HEK293 (cell line): ENCODE measurements around the gene KLK15.
A peak's percentile ranks its signal among the peaks of the same experiment; 100 is the strongest.

Source experiments
- GFI1B ChIP-seq: fragments of 450-650 bp; formaldehyde crosslinking; IDR thresholded peaks from 2 replicates; pipeline ENCODE4 v1.5.1; 2016; ENCODE audit warnings: missing biosample characterization, missing genetic modification characterization
- OVOL3 ChIP-seq: fragments of 450-650 bp; formaldehyde crosslinking; IDR thresholded peaks from 2 replicates; pipeline ENCODE4 v1.5.1; 2016; ENCODE audit warnings: missing biosample characterization, missing genetic modification characterization
- TRIM28 ChIP-seq: IDR thresholded peaks from 2 replicates; pipeline ENCODE4 v1.6.1; 2011; ENCODE audit warnings: low read length, control low read depth, borderline replicate concordance
- YY1 ChIP-seq: fragments of 450-650 bp; formaldehyde crosslinking; IDR thresholded peaks from 2 replicates; pipeline ENCODE4 v1.5.1; 2018; ENCODE audit warnings: missing biosample characterization, missing genetic modification characterization
- ZNF155 ChIP-seq: fragments of 450-650 bp; formaldehyde crosslinking; IDR thresholded peaks from 2 replicates; pipeline ENCODE4 v1.5.1; 2016; ENCODE audit warnings: missing biosample characterization, missing genetic modification characterization
- ZNF214 ChIP-seq: fragments of 450-650 bp; formaldehyde crosslinking; IDR thresholded peaks from 2 replicates; pipeline ENCODE4 v1.5.1; 2017; ENCODE audit warnings: missing biosample characterization, mild to moderate bottlenecking, missing genetic modification characterization, borderline replicate concordance
- ZNF23 ChIP-seq: fragments of 450-650 bp; formaldehyde crosslinking; IDR thresholded peaks from 2 replicates; pipeline ENCODE4 v1.5.1; 2016; ENCODE audit warnings: missing biosample characterization, missing genetic modification characterization, borderline replicate concordance
- ZNF266 ChIP-seq: fragments of 450-650 bp; formaldehyde crosslinking; IDR thresholded peaks from 2 replicates; pipeline ENCODE4 v1.5.1; 2016; ENCODE audit warnings: missing biosample characterization, missing genetic modification characterization, low read depth
- ZNF366 ChIP-seq: fragments of 450-650 bp; formaldehyde crosslinking; conservative IDR thresholded peaks from 2 replicates; pipeline ENCODE4 v1.5.1; 2016; ENCODE audit warnings: missing biosample characterization, missing genetic modification characterization
- ZNF391 ChIP-seq: fragments of 450-650 bp; formaldehyde crosslinking; IDR thresholded peaks from 2 replicates; pipeline ENCODE4 v1.5.1; 2016; ENCODE audit warnings: low read depth, missing biosample characterization, missing genetic modification characterization, borderline replicate concordance
- ZNF501 ChIP-seq: fragments of 450-650 bp; formaldehyde crosslinking; IDR thresholded peaks from 2 replicates; pipeline ENCODE4 v1.5.1; 2016; ENCODE audit warnings: missing biosample characterization, missing genetic modification characterization
- ZNF610 ChIP-seq: fragments of 450-650 bp; formaldehyde crosslinking; IDR thresholded peaks from 2 replicates; pipeline ENCODE4 v1.5.1; 2016; ENCODE audit warnings: missing biosample characterization, missing genetic modification characterization, borderline replicate concordance
- ZNF621 ChIP-seq: fragments of 450-650 bp; formaldehyde crosslinking; IDR thresholded peaks from 2 replicates; pipeline ENCODE4 v1.5.1; 2017; ENCODE audit warnings: missing biosample characterization, missing genetic modification characterization
- ZNF670 ChIP-seq: fragments of 450-650 bp; formaldehyde crosslinking; IDR thresholded peaks from 2 replicates; pipeline ENCODE4 v1.5.1; 2016; ENCODE audit warnings: missing biosample characterization, missing genetic modification characterization, low read depth
- ZNF677 ChIP-seq: fragments of 450-650 bp; IDR thresholded peaks from 2 replicates; pipeline ENCODE4 v1.5.0; 2018; ENCODE audit warnings: missing biosample characterization, mild to moderate bottlenecking, missing genetic modification characterization, moderate library complexity
- ZNF76 ChIP-seq: fragments of 450-650 bp; formaldehyde crosslinking; IDR thresholded peaks from 2 replicates; pipeline ENCODE4; 2016; ENCODE audit warnings: low read depth, missing biosample characterization, missing genetic modification characterization, borderline replicate concordance
- ZNF777 ChIP-seq: fragments of 450-650 bp; formaldehyde crosslinking; IDR thresholded peaks from 2 replicates; pipeline ENCODE4 v1.5.1; 2017; ENCODE audit warnings: missing biosample characterization, missing genetic modification characterization, borderline replicate concordance
- ZNF791 ChIP-seq: fragments of 450-650 bp; formaldehyde crosslinking; IDR thresholded peaks from 2 replicates; pipeline ENCODE4 v1.5.1; 2016; ENCODE audit warnings: missing biosample characterization, missing genetic modification characterization
- ZNF792 ChIP-seq: fragments of 450-650 bp; formaldehyde crosslinking; IDR thresholded peaks from 2 replicates; pipeline ENCODE4 v1.5.1; 2016; ENCODE audit warnings: missing biosample characterization, missing genetic modification characterization
- ZNF843 ChIP-seq: fragments of 450-650 bp; formaldehyde crosslinking; IDR thresholded peaks from 2 replicates; pipeline ENCODE4 v1.5.1; 2016; ENCODE audit warnings: missing biosample characterization, missing genetic modification characterization
- ZXDB ChIP-seq: fragments of 450-650 bp; formaldehyde crosslinking; IDR thresholded peaks from 2 replicates; pipeline ENCODE4 v1.5.1; 2016; ENCODE audit warnings: missing biosample characterization, missing genetic modification characterization
- TF ChIP-seq, protein P1 (sequence below): fragments of 450-650 bp; IDR thresholded peaks from 2 replicates; pipeline ENCODE4 v1.5.1; 2018; ENCODE audit warnings: missing biosample characterization, missing genetic modification characterization
- TF ChIP-seq, protein P2 (sequence below): fragments of 450-650 bp; formaldehyde crosslinking; IDR thresholded peaks from 2 replicates; pipeline ENCODE4 v1.5.1; 2016; ENCODE audit warnings: missing biosample characterization, missing genetic modification characterization
- TF ChIP-seq, protein P3 (sequence below): fragments of 450-650 bp; formaldehyde crosslinking; IDR thresholded peaks from 2 replicates; pipeline ENCODE4 v1.5.1; 2016; ENCODE audit warnings: missing biosample characterization, missing genetic modification characterization
- TF ChIP-seq, protein P4 (sequence below): fragments of 450-650 bp; formaldehyde crosslinking; IDR thresholded peaks from 2 replicates; pipeline ENCODE4 v1.5.1; 2017; ENCODE audit warnings: missing biosample characterization, mild to moderate bottlenecking, missing genetic modification characterization, moderate library complexity
- TF ChIP-seq, protein P5 (sequence below): fragments of 450-650 bp; formaldehyde crosslinking; IDR thresholded peaks from 2 replicates; pipeline ENCODE4 v1.5.1; 2016; ENCODE audit warnings: missing biosample characterization, missing genetic modification characterization
- TF ChIP-seq, protein P6 (sequence below): fragments of 450-650 bp; formaldehyde crosslinking; IDR thresholded peaks from 2 replicates; pipeline ENCODE4 v1.5.1; 2016; ENCODE audit warnings: missing biosample characterization, missing genetic modification characterization
- TF ChIP-seq, protein P7 (sequence below): fragments of 450-650 bp; formaldehyde crosslinking; IDR thresholded peaks from 2 replicates; pipeline ENCODE4 v1.5.1; 2016; ENCODE audit warnings: missing biosample characterization, missing genetic modification characterization

Gene KLK15

DNA sequence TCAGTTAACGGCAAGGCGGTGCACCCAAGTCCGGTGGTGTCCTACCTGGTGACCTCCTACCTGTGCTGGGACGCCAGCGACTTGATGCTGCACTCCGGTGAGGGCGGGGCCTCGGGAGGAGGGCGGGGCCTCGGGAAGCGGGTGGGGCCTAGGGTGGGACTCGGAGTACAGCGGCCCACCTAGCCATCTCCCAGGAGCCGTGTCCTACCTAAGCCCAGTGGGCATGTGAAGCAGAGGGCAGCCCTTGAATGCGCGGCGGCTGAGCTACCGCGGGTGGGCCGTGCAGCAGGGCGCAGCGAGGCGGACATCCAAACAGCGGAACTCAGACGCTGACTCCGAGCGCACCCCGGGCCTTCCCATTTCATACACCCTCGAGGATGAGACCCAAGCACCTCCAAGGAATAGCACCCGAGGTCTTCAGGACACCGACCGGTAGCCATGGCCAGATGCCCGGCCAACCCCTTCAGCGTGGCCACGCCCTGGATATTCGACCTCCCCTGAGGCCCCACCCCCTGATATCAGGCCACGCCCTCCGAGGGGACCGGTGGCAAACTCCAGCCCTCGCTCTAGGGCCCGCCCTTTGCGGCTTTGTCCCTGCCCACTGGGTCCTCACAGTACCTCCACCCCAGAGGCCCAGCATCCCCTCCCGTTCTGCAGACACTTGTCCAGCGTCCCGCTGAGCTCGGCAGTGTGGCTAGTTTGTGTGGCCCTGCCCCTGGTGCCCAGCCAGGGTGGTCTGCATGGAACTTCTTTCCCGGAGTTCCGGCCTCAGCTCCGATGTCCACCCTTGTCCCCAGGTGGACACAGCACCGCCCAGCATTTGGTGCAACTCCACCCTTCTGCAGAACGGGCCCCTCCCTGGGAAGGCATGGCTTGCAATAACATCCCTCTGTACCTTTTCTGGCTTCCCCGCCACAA lies 15.2 kb downstream of the KLK15 start (continued):
- no peak for TF ChIP-seq ZNF214
- TF ChIP-seq ZNF155 (tag by site-specific recombination): no peak
- peak; percentile 52 for TF ChIP-seq ZXDB (tag by site-specific recombination)
- TF ChIP-seq YY1: no peak
- TF ChIP-seq ZNF501: no peak
- no peak for TF ChIP-seq ZNF791 (tag by site-specific recombination)
- TF ChIP-seq ZNF610: no peak
- no peak for TF ChIP-seq ZNF391
- TF ChIP-seq, protein P1, sequence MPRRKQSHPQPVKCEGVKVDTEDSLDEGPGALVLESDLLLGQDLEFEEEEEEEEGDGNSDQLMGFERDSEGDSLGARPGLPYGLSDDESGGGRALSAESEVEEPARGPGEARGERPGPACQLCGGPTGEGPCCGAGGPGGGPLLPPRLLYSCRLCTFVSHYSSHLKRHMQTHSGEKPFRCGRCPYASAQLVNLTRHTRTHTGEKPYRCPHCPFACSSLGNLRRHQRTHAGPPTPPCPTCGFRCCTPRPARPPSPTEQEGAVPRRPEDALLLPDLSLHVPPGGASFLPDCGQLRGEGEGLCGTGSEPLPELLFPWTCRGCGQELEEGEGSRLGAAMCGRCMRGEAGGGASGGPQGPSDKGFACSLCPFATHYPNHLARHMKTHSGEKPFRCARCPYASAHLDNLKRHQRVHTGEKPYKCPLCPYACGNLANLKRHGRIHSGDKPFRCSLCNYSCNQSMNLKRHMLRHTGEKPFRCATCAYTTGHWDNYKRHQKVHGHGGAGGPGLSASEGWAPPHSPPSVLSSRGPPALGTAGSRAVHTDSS (tag by site-specific recombination): no peak
- TF ChIP-seq, protein P2, sequence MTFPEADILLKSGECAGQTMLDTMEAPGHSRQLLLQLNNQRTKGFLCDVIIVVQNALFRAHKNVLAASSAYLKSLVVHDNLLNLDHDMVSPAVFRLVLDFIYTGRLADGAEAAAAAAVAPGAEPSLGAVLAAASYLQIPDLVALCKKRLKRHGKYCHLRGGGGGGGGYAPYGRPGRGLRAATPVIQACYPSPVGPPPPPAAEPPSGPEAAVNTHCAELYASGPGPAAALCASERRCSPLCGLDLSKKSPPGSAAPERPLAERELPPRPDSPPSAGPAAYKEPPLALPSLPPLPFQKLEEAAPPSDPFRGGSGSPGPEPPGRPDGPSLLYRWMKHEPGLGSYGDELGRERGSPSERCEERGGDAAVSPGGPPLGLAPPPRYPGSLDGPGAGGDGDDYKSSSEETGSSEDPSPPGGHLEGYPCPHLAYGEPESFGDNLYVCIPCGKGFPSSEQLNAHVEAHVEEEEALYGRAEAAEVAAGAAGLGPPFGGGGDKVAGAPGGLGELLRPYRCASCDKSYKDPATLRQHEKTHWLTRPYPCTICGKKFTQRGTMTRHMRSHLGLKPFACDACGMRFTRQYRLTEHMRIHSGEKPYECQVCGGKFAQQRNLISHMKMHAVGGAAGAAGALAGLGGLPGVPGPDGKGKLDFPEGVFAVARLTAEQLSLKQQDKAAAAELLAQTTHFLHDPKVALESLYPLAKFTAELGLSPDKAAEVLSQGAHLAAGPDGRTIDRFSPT: 0 out of 2 replicates have a peak, but pooled peaks have one; percentile 51
- TF ChIP-seq, protein P3, sequence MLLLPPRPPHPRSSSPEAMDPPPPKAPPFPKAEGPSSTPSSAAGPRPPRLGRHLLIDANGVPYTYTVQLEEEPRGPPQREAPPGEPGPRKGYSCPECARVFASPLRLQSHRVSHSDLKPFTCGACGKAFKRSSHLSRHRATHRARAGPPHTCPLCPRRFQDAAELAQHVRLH (tag by site-specific recombination): no peak
- TF ChIP-seq ZNF777 (tag by site-specific recombination): no peak
- TF ChIP-seq ZNF677 (tag by site-specific recombination): no peak
- TF ChIP-seq, protein P4, sequence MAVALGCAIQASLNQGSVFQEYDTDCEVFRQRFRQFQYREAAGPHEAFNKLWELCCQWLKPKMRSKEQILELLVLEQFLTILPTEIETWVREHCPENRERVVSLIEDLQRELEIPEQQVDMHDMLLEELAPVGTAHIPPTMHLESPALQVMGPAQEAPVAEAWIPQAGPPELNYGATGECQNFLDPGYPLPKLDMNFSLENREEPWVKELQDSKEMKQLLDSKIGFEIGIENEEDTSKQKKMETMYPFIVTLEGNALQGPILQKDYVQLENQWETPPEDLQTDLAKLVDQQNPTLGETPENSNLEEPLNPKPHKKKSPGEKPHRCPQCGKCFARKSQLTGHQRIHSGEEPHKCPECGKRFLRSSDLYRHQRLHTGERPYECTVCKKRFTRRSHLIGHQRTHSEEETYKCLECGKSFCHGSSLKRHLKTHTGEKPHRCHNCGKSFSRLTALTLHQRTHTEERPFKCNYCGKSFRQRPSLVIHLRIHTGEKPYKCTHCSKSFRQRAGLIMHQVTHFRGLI (tag by site-specific recombination): peak; percentile 29
- TF ChIP-seq, protein P5, sequence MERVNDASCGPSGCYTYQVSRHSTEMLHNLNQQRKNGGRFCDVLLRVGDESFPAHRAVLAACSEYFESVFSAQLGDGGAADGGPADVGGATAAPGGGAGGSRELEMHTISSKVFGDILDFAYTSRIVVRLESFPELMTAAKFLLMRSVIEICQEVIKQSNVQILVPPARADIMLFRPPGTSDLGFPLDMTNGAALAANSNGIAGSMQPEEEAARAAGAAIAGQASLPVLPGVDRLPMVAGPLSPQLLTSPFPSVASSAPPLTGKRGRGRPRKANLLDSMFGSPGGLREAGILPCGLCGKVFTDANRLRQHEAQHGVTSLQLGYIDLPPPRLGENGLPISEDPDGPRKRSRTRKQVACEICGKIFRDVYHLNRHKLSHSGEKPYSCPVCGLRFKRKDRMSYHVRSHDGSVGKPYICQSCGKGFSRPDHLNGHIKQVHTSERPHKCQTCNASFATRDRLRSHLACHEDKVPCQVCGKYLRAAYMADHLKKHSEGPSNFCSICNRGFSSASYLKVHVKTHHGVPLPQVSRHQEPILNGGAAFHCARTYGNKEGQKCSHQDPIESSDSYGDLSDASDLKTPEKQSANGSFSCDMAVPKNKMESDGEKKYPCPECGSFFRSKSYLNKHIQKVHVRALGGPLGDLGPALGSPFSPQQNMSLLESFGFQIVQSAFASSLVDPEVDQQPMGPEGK (tag by site-specific recombination): 0 out of 2 replicates have a peak, but pooled peaks have one; percentile 39
- no peak for TF ChIP-seq ZNF76 (tag by site-specific recombination)
- no peak for TF ChIP-seq ZNF366
- TF ChIP-seq, protein P6, sequence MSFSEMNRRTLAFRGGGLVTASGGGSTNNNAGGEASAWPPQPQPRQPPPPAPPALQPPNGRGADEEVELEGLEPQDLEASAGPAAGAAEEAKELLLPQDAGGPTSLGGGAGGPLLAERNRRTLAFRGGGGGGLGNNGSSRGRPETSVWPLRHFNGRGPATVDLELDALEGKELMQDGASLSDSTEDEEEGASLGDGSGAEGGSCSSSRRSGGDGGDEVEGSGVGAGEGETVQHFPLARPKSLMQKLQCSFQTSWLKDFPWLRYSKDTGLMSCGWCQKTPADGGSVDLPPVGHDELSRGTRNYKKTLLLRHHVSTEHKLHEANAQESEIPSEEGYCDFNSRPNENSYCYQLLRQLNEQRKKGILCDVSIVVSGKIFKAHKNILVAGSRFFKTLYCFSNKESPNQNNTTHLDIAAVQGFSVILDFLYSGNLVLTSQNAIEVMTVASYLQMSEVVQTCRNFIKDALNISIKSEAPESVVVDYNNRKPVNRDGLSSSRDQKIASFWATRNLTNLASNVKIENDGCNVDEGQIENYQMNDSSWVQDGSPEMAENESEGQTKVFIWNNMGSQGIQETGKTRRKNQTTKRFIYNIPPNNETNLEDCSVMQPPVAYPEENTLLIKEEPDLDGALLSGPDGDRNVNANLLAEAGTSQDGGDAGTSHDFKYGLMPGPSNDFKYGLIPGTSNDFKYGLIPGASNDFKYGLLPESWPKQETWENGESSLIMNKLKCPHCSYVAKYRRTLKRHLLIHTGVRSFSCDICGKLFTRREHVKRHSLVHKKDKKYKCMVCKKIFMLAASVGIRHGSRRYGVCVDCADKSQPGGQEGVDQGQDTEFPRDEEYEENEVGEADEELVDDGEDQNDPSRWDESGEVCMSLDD (tag by site-specific recombination): no peak
- TF ChIP-seq ZNF843: no peak
- TF ChIP-seq OVOL3 (tag by site-specific recombination): no peak
- no peak for TF ChIP-seq ZNF792 (tag by site-specific recombination)
- TF ChIP-seq, protein P7, sequence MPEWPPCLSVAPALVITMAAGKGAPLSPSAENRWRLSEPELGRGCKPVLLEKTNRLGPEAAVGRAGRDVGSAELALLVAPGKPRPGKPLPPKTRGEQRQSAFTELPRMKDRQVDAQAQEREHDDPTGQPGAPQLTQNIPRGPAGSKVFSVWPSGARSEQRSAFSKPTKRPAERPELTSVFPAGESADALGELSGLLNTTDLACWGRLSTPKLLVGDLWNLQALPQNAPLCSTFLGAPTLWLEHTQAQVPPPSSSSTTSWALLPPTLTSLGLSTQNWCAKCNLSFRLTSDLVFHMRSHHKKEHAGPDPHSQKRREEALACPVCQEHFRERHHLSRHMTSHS (tag by site-specific recombination): no peak
- TF ChIP-seq TRIM28: no peak
- TF ChIP-seq GFI1B: no peak
- no peak for TF ChIP-seq ZNF23 (tag by site-specific recombination)
- no peak for TF ChIP-seq ZNF621 (tag by site-specific recombination)
- no peak for TF ChIP-seq ZNF266
- TF ChIP-seq ZNF670: no peak
